AG20443 (cell line): ENCODE measurements around the gene PCDHB4.
"Not testable (repeated sequence)": the region's sequence is repeated elsewhere in the genome, so short reads cannot be mapped to it uniquely, and the experiment has no call there.

Source experiments
- DNase-seq: peaks from one replicate; pipeline ENCODE4 v3.0.0; 2012; ENCODE audit warnings: low spot score, mixed read lengths

Gene PCDHB4

GRCh38 chr5:141121563-141121962 lies at the start of gene PCDHB4:
TSS of gene PCDHB4 (plus strand) at chr5:141121818. CDS start at chr5:141121999, 181 bp downstream.
- peak; percentile 14 for DNase-seq

DNA sequence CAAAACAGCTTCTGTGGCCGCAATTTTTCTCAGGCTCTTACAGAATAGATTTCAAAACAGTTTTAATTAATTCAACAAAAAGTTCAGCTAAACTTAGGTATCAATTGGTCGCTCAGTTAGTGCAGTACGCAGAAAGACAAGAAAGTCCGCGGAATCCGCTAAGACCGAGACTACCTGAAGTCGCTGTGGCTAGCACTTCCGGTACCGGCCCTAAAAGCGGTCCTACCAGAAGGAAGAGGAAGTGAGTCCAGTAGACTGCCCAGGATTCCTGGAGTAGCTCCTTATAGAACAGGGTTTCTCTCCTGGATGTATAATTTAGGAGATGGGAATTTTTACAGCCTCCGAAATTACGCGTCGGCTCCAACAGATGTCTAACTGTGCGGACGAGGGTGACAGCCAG lies 43.8 kb upstream of the PCDHB4 start:
- DNase-seq = no peak

- no peak for DNase-seq
Observed at GRCh38 chr5:141082228-141082627, 39.4 kb upstream of the PCDHB4 start.

GRCh38 chr5:141084487-141084989 lies 37.1 kb upstream of the PCDHB4 start:
- peak; percentile 78 for DNase-seq

DNA sequence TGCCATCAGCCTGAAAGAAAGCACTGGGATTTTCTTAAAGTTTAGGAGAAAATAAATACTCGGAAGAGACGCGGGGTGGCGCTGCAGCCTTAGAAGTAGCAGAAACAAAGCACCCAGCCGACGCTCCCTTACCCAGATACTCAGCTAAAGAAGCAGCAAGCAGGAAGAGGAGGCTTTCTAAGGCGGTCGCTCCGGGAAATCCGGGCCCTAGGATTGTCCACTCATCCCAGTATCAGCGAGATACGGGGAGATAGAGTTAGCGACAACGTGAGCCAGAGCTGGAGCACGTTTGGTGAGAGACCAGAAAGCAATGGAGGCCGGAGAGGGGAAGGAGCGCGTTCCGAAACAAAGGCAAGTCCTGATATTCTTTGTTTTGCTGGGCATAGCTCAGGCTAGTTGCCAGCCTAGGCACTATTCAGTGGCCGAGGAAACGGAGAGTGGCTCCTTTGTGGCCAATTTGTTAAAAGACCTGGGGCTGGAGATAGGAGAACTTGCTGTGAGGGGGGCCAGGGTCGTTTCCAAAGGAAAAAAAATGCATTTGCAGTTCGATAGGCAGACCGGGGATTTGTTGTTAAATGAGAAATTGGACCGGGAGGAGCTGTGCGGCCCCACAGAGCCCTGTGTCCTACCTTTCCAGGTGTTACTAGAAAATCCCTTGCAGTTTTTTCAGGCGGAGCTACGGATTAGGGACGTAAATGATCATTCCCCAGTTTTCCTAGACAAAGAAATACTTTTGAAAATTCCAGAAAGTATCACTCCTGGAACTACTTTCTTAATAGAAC lies 26.9 kb upstream of the PCDHB4 start, which contains the start of gene PCDHB2:
TSS of gene PCDHB2 (plus strand) at position 135 of the 782 bp plus-strand sequence. CDS start at position 311, 176 bp downstream.
- peak; percentile 54 for DNase-seq

DNA sequence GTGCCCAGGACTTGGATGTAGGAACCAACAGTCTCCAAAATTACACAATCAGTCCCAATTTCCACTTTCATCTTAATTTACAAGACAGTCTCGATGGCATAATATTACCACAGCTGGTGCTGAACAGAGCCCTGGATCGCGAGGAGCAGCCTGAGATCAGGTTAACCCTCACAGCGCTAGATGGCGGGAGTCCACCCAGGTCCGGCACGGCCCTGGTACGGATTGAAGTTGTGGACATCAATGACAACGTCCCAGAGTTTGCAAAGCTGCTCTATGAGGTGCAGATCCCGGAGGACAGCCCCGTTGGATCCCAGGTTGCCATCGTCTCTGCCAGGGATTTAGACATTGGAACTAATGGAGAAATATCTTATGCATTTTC lies 26.4 kb upstream of the PCDHB4 start:
- DNase-seq = no peak

- DNase-seq = not testable (repeated sequence)
Observed at GRCh38 chr5:141096181-141096580, 25.4 kb upstream of the PCDHB4 start.

- DNase-seq = not testable (repeated sequence)
Observed at GRCh38 chr5:141096586-141096985, 25.0 kb upstream of the PCDHB4 start.

DNA sequence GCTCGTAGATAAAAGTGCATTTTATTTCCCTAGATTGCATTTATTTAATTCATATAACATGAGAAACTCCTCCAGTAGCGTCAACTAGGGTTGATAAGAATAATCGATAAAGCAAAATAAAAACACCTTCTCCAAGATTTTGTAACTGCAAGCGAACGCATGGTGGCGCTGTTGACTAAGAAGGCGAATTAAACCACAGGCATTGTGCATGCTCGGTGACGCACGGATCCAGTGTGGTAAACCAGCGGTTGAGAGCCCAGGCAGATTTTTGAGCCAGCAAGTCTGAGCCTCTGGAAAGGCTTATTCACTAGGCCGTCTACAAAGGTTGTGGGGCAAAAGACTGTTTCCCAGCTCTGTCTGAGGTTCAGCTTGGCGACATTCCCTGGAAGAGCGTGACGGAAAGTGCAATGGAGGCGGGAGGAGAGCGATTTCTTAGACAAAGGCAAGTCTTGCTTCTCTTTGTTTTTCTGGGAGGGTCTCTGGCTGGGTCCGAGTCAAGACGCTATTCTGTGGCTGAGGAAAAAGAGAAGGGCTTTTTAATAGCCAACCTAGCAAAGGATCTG lies 21.3 kb upstream of the PCDHB4 start, which contains the start of gene PCDHB3:
TSS of gene PCDHB3 (plus strand) at position 231 of the 563 bp plus-strand sequence. CDS start at position 408, 177 bp downstream.
- DNase-seq = peak; percentile 72

DNA sequence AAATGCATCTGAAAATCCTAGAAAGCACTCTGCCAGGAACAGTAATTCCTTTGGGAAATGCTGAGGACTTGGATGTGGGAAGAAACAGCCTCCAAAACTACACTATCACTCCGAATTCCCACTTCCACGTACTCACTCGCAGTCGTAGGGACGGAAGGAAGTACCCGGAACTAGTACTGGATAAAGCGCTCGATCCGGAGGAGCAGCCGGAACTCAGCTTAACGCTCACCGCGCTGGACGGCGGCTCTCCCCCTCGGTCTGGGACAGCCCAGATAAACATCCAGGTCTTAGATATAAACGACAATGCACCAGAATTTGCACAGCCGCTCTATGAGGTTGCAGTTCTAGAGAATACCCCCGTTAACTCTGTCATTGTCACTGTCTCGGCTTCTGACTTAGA lies 20.6 kb upstream of the PCDHB4 start:
- no peak for DNase-seq

DNA sequence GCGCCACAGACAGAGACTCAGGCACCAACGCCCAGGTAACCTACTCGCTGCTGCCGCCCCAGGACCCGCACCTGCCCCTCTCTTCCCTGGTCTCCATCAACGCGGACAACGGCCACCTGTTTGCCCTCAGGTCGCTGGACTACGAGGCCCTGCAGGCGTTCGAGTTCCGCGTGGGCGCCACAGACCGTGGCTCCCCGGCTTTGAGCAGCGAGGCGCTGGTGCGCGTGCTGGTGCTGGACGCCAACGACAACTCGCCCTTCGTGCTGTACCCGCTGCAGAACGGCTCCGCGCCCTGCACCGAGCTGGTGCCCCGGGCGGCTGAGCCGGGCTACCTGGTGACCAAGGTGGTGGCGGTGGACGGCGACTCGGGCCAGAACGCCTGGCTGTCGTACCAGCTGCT lies 19.5 kb upstream of the PCDHB4 start:
- not testable (repeated sequence) for DNase-seq

DNA sequence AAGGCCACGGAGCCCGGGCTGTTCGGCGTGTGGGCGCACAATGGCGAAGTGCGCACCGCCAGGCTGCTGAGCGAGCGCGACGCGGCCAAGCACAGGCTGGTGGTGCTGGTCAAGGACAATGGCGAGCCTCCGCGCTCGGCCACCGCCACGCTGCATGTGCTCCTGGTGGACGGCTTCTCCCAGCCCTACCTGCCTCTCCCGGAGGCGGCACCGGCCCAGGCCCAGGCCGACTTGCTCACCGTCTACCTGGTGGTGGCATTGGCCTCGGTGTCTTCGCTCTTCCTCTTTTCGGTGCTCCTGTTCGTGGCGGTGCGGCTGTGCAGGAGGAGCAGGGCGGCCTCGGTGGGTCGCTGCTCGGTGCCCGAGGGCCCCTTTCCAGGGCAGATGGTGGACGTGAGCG lies 19.1 kb upstream of the PCDHB4 start:
- not testable (repeated sequence) for DNase-seq

GRCh38 chr5:141105350-141105749 lies 16.3 kb upstream of the PCDHB4 start:
- DNase-seq = no peak

- no peak for DNase-seq
Observed at GRCh38 chr5:141119250-141119649, 2.4 kb upstream of the PCDHB4 start.

GRCh38 chr5:141121985-141122384 lies 367 bp downstream of the PCDHB4 start:
- DNase-seq = peak; percentile 14

DNA sequence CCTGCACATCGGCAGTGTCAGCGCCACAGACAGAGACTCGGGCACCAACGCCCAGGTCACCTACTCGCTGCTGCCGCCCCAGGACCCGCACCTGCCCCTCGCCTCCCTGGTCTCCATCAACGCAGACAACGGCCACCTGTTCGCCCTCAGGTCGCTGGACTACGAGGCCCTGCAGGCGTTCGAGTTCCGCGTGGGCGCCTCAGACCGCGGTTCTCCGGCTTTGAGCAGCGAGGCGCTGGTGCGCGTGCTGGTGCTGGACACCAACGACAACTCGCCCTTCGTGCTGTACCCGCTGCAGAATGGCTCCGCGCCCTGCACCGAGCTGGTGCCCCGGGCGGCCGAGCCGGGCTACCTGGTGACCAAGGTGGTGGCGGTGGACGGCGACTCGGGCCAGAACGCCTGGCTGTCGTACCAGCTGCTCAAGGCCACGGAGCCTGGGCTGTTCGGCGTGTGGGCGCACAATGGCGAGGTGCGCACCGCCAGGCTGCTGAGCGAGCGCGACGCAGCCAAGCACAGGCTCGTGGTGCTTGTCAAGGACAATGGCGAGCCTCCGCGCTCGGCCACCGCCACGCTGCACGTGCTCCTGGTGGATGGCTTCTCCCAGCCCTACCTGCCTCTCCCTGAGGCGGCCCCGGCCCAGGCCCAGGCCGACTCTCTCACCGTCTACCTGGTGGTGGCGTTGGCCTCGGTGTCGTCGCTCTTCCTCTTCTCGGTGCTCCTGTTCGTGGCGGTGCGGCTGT lies 1.9 kb downstream of the PCDHB4 start:
- not testable (repeated sequence) for DNase-seq

DNA sequence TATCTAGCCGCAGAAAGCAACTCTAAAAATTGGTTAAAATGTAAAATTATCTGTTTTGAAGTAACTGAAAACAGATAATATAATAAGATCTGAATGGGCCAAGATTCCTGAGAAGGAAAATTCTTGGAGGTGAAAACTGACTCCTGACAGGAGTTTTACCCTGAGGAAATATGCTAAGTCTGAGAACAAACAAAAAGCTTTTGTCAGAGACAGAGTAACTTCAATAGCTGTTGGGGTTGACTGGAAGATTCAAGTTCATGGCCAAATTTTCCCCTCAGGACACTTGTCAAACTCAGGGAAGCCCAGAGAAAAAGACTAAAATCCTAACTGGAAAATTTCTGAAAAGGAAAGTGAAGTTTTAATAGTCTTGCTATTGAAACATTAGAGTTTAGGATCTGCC lies 5.7 kb downstream of the PCDHB4 start:
- no peak for DNase-seq

GRCh38 chr5:141135030-141135717 lies 13.6 kb downstream of the PCDHB4 start, which contains the start of gene PCDHB5:
TSS of gene PCDHB5 (plus strand) at chr5:141135206. CDS start at chr5:141135435, 229 bp downstream.
- peak; percentile 53 for DNase-seq

- DNase-seq = no peak
Observed at GRCh38 chr5:141135718-141136266, 14.2 kb downstream of the PCDHB4 start.

GRCh38 chr5:141137346-141137745 lies 15.7 kb downstream of the PCDHB4 start:
- DNase-seq = not testable (repeated sequence)

GRCh38 chr5:141149812-141150211 lies 28.2 kb downstream of the PCDHB4 start, which contains the start of gene PCDHB6:
TSS of gene PCDHB6 (plus strand) at chr5:141150057. CDS start at chr5:141150258, 201 bp downstream.
- DNase-seq = peak; percentile 51
